Endothelial cell of umbilical vein (primary cell): Measurements from ENCODE around the gene TMEM175. TPM values are rescaled to one million over a fixed set of nuclear protein-coding genes. Genes with fewer than 3 reads are reported as not detected.

Source experiments
- BruUV-seq: library from RNA; stranded (reverse); fragments of 400-500 nt; replicated peaks from 2 replicates; lab custom pipeline; 2021; lab: Mats Ljungman, UMichigan
- CTCF ChIA-PET: fragments of 300-600, 350-600 bp; sonication (Branson Sonifier 250); formaldehyde crosslinking; loops from one replicate; lab custom pipeline; 2021; ENCODE audit warnings: antibody characterized with exemption, inconsistent platforms; lab: Charles Lee
- POLR2A ChIA-PET: fragments of 300-600, 350-600 bp; sonication (Branson Sonifier 250); formaldehyde crosslinking; loops from one replicate; lab custom pipeline; 2021; ENCODE audit warnings: antibody characterized with exemption, inconsistent platforms; lab: Charles Lee
- DNase-seq: peaks from one replicate; pipeline ENCODE4 v3.0.0-alpha.2; 2011; ENCODE audit warnings: low read depth, low spot score
- FAIRE-seq: peaks from 2 replicates; lab custom pipeline; 2011; peaks lifted over from hg19 to GRCh38; lab: Jason Lieb, UNC
- H2AFZ ChIP-seq: 2 replicates; pipeline ENCODE4 v1.6.0; 2012; ENCODE audit warnings: low read depth, low read length, control low read depth, inconsistent platforms
- H3K27ac ChIP-seq: 2 replicates; pipeline ENCODE4 v1.5.1; 2011; ENCODE audit warnings: low read depth, mild to moderate bottlenecking, control low read depth, low read length, moderate library complexity; ENCODE audit not compliant: insufficient read depth
- H3K27me3 ChIP-seq, 2 experiments: 2 replicates each; pipeline versions ENCODE4 v1.6.0 to v1.6.1; 2011; ENCODE audit warnings: low read length in 2 of 2, mixed read lengths in 1 of 2; ENCODE audit not compliant: control insufficient read depth in 2 of 2, insufficient read depth in 2 of 2
- H3K36me3 ChIP-seq, 2 experiments: 2 replicates in 1 of 2; 3 replicates in 1 of 2; pipeline ENCODE4 v1.5.1; 2011; ENCODE audit warnings: low read length in 2 of 2, mild to moderate bottlenecking in 1 of 2, moderate library complexity in 1 of 2; ENCODE audit not compliant: control insufficient read depth in 2 of 2, insufficient read depth in 2 of 2; ENCODE audit errors: extremely low read depth in 1 of 2
- H3K4me1 ChIP-seq: 3 replicates; pipeline ENCODE4 v1.5.1; 2011; ENCODE audit warnings: mild to moderate bottlenecking, low read length; ENCODE audit not compliant: control insufficient read depth, insufficient read depth; ENCODE audit errors: extremely low read depth
- H3K4me2 ChIP-seq: 2 replicates; pipeline ENCODE4 v1.6.1; 2011; ENCODE audit warnings: low read length, control low read depth, mixed read lengths; ENCODE audit not compliant: insufficient read depth
- H3K4me3 ChIP-seq, 3 experiments: fragments of 200-600 bp in 1 of 3; sonication (generic), shearing (Covaris generic) in 1 of 3; replicated peaks in 1 of 3; 2 replicates each; pipeline ENCODE4 v1.5.1; 2011 to 2016; ENCODE audit warnings: control low read depth in 3 of 3, low read length in 3 of 3, mild to moderate bottlenecking in 2 of 3, inconsistent platforms in 1 of 3, low read depth in 1 of 3, moderate library complexity in 1 of 3; ENCODE audit not compliant: insufficient read depth in 1 of 3
- H3K79me2 ChIP-seq: 2 replicates; pipeline ENCODE4 v1.6.0; 2012; ENCODE audit warnings: low read length, inconsistent platforms; ENCODE audit not compliant: control insufficient read depth, insufficient read depth
- H3K9ac ChIP-seq: replicated peaks from 2 replicates; pipeline ENCODE3; 2011; ENCODE audit warnings: low read length, control low read depth; ENCODE audit not compliant: insufficient read depth; ENCODE audit errors: extremely low read depth
- H3K9me1 ChIP-seq: replicated peaks from 3 replicates; pipeline ENCODE4 v1.6.0; 2011; ENCODE audit warnings: mild to moderate bottlenecking, low read length; ENCODE audit not compliant: control insufficient read depth, insufficient read depth; ENCODE audit errors: extremely low read depth
- H3K9me3 ChIP-seq: replicated peaks from 2 replicates; pipeline ENCODE4 v1.5.1; 2012; ENCODE audit warnings: low read length, inconsistent platforms; ENCODE audit not compliant: control insufficient read depth, insufficient read depth
- H4K20me1 ChIP-seq: replicated peaks from 2 replicates; pipeline ENCODE3; 2011; ENCODE audit warnings: mild to moderate bottlenecking, low read length; ENCODE audit not compliant: control insufficient read depth, insufficient read depth; ENCODE audit errors: extremely low read depth
- CTCF ChIP-seq, 2 donors: IDR thresholded peaks; 1 replicate in 1 of 2; 2 replicates in 1 of 2; pipeline ENCODE4 v1.5.1; 2011; ENCODE audit warnings: low read length in 2 of 2, mild to moderate bottlenecking in 2 of 2, moderate library complexity in 2 of 2, control low read depth in 1 of 2, inconsistent platforms in 1 of 2, low read depth in 1 of 2; ENCODE audit not compliant: insufficient read depth in 1 of 2; ENCODE audit errors: extremely low read depth in 1 of 2
- EZH2 ChIP-seq: IDR thresholded peaks from 2 replicates; pipeline ENCODE4 v1.6.1; 2012; ENCODE audit warnings: borderline replicate concordance, low read depth, mild to moderate bottlenecking, moderate library complexity, low read length, inconsistent platforms; ENCODE audit not compliant: severe bottlenecking
- FOS ChIP-seq: IDR thresholded peaks from 2 replicates; pipeline ENCODE4 v1.6.1; 2011; ENCODE audit warnings: mild to moderate bottlenecking, low read length, moderate library complexity, borderline replicate concordance; ENCODE audit not compliant: insufficient read depth
- GATA2 ChIP-seq: IDR thresholded peaks from 2 replicates; pipeline ENCODE4 v1.7.0; 2011; ENCODE audit warnings: low read depth, mild to moderate bottlenecking, moderate library complexity, mixed read lengths, low read length; ENCODE audit not compliant: insufficient read length, insufficient read depth
- JUN ChIP-seq: IDR thresholded peaks from 2 replicates; pipeline ENCODE4 v1.6.1; 2011; ENCODE audit warnings: borderline replicate concordance, low read depth; ENCODE audit not compliant: insufficient read length, insufficient read depth
- MAX ChIP-seq: IDR thresholded peaks from 2 replicates; pipeline ENCODE4 v1.6.1; 2011; ENCODE audit not compliant: insufficient read depth, insufficient read length
- POLR2A ChIP-seq: IDR thresholded peaks from 2 replicates; pipeline ENCODE4 v1.6.1; 2012; ENCODE audit warnings: low read depth, mild to moderate bottlenecking, control low read depth, low read length
- dilution Hi-C: fragments of 300-500 bp; cut with MboI; formaldehyde crosslinking; loops from one replicate; pipeline ENCODE4 v1.15.0; 2019; ENCODE audit warnings: low sequenced_read_pairs; ENCODE audit not compliant: extremely low pct_ligation_motif_present
- intact Hi-C: fragments of 100-400 bp; cut with micrococcal nuclease; formaldehyde crosslinking; loops from one replicate; pipeline ENCODE4 v1.10.0; 2022
- polyA plus RNA-seq, 4 experiments: library from polyadenylated mRNA; depleted of rRNA in 3 of 4; stranded (reverse) in 3 of 4; unstranded in 1 of 4; fragments of >200 nt; gene quantifications; 2 replicates each; pipeline versions ENCODE4 v1.2.1 to v1.2.3, GENCODE V29; 2011 to 2012; ENCODE audit warnings: missing spikeins in 1 of 4
- total RNA-seq: library from RNA; stranded (reverse); gene quantifications from 2 replicates; pipeline ENCODE4 v1.2.3, GENCODE V29; 2021

The TMEM175 gene
- total and polyA plus RNA-seq, 2 donors (not counting 3 experiments of a cell fraction or from before 2014, with no cell fraction given), result 21.9 to 80.1 TPM

- Histone ChIP-seq H3K4me3 (no peak overlapping the region), H3K9me3 (no peaks in the 10 kb centered on the region), H3K4me2 (no peak overlapping the region), H3K9ac (no peak overlapping the region), H4K20me1 (no peaks in the 10 kb centered on the region), H3K79me2 (no peaks in the 10 kb centered on the region), H3K9me1 (no peaks in the 10 kb centered on the region), H3K27me3 (peaks cover 26 to 28% of the 10 kb centered on the region in 2 experiments), H3K4me1 (peaks cover 3% of the 10 kb centered on the region), H3K27ac (no peak overlapping the region), H3K36me3 (no peaks in the 10 kb centered on the region), H2AFZ (no peak overlapping the region)
- intact Hi-C loops (no loop called here), dilution Hi-C loops (no loop called here)
- DNase-seq (no peak), FAIRE-seq (no peak)
- no peak for TF ChIP-seq MAX
- no peak for TF ChIP-seq POLR2A
- no peak for TF ChIP-seq JUN
- TF ChIP-seq FOS, result no peak
- TF ChIP-seq EZH2, result peak; percentile 51
- TF ChIP-seq GATA2, result no peak
- no peak for TF ChIP-seq CTCF (IDR thresholded peaks at IDR 0.05; ENCODE audit: extremely low read depth in 1 of 2, insufficient read depth in 1 of 2, low read depth in 1 of 2, low read length in 2 of 2)
- no TSS peak for BruUV-seq
- POLR2A ChIA-PET, result no interaction called here
- CTCF ChIA-PET, result no interaction called here
Observed at GRCh38 chr4:996997-997374, 64.7 kb downstream of the TMEM175 start.
